OCI-LY7 (cell line): ENCODE measurements around the gene DENND10.

ENCODE experiments used
- CTCF ChIP-seq: fragments of 200-600 bp; sonication (generic); conservative IDR thresholded peaks from 2 replicates; pipeline ENCODE4 v1.5.1; 2014; ENCODE audit warnings: mild to moderate bottlenecking, antibody characterized with exemption, low read length, moderate library complexity, mixed read lengths
- EZH2phosphoT487 ChIP-seq: fragments of 200-600 bp; sonication (generic); IDR thresholded peaks from 2 replicates; pipeline ENCODE4 v1.6.1; 2018; ENCODE audit warnings: low read depth, borderline replicate concordance, mild to moderate bottlenecking, mixed run types, antibody characterized with exemption, low read length, moderate library complexity, mixed read lengths

GRCh38 chr10:119133949-119134348 is 30.0 kb downstream of the DENND10 start:
- TF ChIP-seq CTCF (no peak), EZH2phosphoT487 (no peak)
